WTC11 (cell line): ENCODE measurements around the gene AK9. TPM values are rescaled to one million over a fixed set of nuclear protein-coding genes. Genes with fewer than 3 reads are reported as not detected.

Source experiments
- ATAC-seq: fragments of 200-7000 bp; cut with Tn5 transposase; 2 replicates; pipeline ENCODE4 v1.10.0; 2021; ENCODE audit warnings: mild to moderate bottlenecking, moderate library complexity
- CTCF ChIA-PET: fragments of 300-600 bp; sonication (Branson Sonifier 250); formaldehyde crosslinking; loops from one replicate; lab custom pipeline; 2021; ENCODE audit warnings: antibody characterized with exemption; lab: Charles Lee
- POLR2A ChIA-PET: fragments of 350-600 bp; sonication (Branson Sonifier 250); formaldehyde crosslinking; loops from one replicate; lab custom pipeline; 2021; ENCODE audit warnings: antibody characterized with exemption; lab: Charles Lee
- DNase-seq: peaks from one replicate; pipeline ENCODE4 v3.0.0; 2021; ENCODE audit warnings: low spot score
- H3K27ac Mint-ChIP-seq: 2 replicates; pipeline ENCODE4 v1.8.0; 2021; ENCODE audit warnings: mixed read lengths
- H3K27me3 Mint-ChIP-seq: 2 replicates; pipeline ENCODE4 v1.8.0; 2021; ENCODE audit warnings: low read depth, mild to moderate bottlenecking, moderate library complexity, mixed read lengths
- H3K36me3 Mint-ChIP-seq: 2 replicates; pipeline ENCODE4 v1.8.0; 2021; ENCODE audit warnings: mixed read lengths
- H3K4me1 Mint-ChIP-seq: 2 replicates; pipeline ENCODE4 v1.8.0; 2022; ENCODE audit warnings: mixed read lengths
- H3K4me3 Mint-ChIP-seq: 2 replicates; pipeline ENCODE4 v1.8.0; 2021; ENCODE audit warnings: mild to moderate bottlenecking, moderate library complexity, mixed read lengths
- H3K9me3 Mint-ChIP-seq: 2 replicates; pipeline ENCODE4 v1.8.0; 2021; ENCODE audit warnings: mixed read lengths
- AFF4 ChIP-seq: sonication (generic); formaldehyde crosslinking; IDR thresholded peaks from 2 replicates; pipeline ENCODE4 v1.8.1; 2023; ENCODE audit warnings: mild to moderate bottlenecking, missing genetic modification reagents, borderline replicate concordance
- AR ChIP-seq: fragments of 250-450 bp; sonication (Bioruptor Pico); IDR thresholded peaks from 2 replicates; pipeline ENCODE4 v1.9.0; 2021; ENCODE audit warnings: mild to moderate bottlenecking
- ATF1 ChIP-seq: sonication (generic); formaldehyde crosslinking; IDR thresholded peaks from 2 replicates; pipeline ENCODE4 v1.8.1; 2023; ENCODE audit warnings: mild to moderate bottlenecking, moderate library complexity, missing genetic modification reagents
- CBFB ChIP-seq: sonication (generic); formaldehyde crosslinking; IDR thresholded peaks from 2 replicates; pipeline ENCODE4 v1.8.1; 2022; ENCODE audit warnings: mild to moderate bottlenecking, low read depth, missing genetic modification reagents
- FOXJ3 ChIP-seq: sonication (generic); formaldehyde crosslinking; IDR thresholded peaks from 2 replicates; pipeline ENCODE4 v1.9.0; 2021; ENCODE audit warnings: missing genetic modification reagents, mild to moderate bottlenecking, borderline replicate concordance
- GRHL2 ChIP-seq: fragments of 250-450 bp; sonication (Bioruptor Pico); IDR thresholded peaks from 2 replicates; pipeline ENCODE4 v1.8.0; 2022; ENCODE audit warnings: mild to moderate bottlenecking, moderate library complexity; ENCODE audit not compliant: insufficient replicate concordance, severe bottlenecking
- HMGXB4 ChIP-seq: sonication (generic); formaldehyde crosslinking; IDR thresholded peaks from 2 replicates; pipeline ENCODE4 v1.8.1; 2023; ENCODE audit warnings: mild to moderate bottlenecking, moderate library complexity, missing genetic modification reagents
- NR2C2 ChIP-seq: sonication (generic); formaldehyde crosslinking; IDR thresholded peaks from 2 replicates; pipeline ENCODE4 v1.8.0; 2022; ENCODE audit warnings: mild to moderate bottlenecking, missing genetic modification reagents
- OVOL2 ChIP-seq: fragments of 250-450 bp; sonication (Bioruptor Pico); IDR thresholded peaks from 2 replicates; pipeline ENCODE4 v1.9.0; 2021; ENCODE audit warnings: mild to moderate bottlenecking, borderline replicate concordance
- ZNF121 ChIP-seq: sonication (generic); formaldehyde crosslinking; IDR thresholded peaks from 2 replicates; pipeline ENCODE4 v1.8.0; 2023; ENCODE audit warnings: missing genetic modification reagents
- ZNF263 ChIP-seq: sonication (generic); formaldehyde crosslinking; IDR thresholded peaks from 2 replicates; pipeline ENCODE4 v1.8.1; 2022; ENCODE audit warnings: low read depth, mild to moderate bottlenecking, moderate library complexity, missing genetic modification reagents
- ZNF396 ChIP-seq: fragments of 250-450 bp; sonication (Bioruptor Pico); IDR thresholded peaks from 2 replicates; pipeline ENCODE4 v1.8.0; 2021; ENCODE audit warnings: mild to moderate bottlenecking, moderate library complexity, borderline replicate concordance
- ZNF423 ChIP-seq: fragments of 250-450 bp; sonication (Bioruptor Pico); IDR thresholded peaks from 2 replicates; pipeline ENCODE4 v2.1.2; 2022; ENCODE audit warnings: mild to moderate bottlenecking, moderate library complexity
- ZNF671 ChIP-seq: fragments of 250-450 bp; sonication (Bioruptor Pico); IDR thresholded peaks from 2 replicates; pipeline ENCODE4 v1.8.0; 2021; ENCODE audit warnings: mild to moderate bottlenecking
- total RNA-seq: library from RNA; stranded (reverse); gene quantifications from 3 replicates; pipeline ENCODE4 v1.2.3, GENCODE V29; 2021
- TF ChIP-seq, protein P1 (sequence below): sonication (generic); formaldehyde crosslinking; IDR thresholded peaks from 2 replicates; pipeline ENCODE4 v1.8.0; 2023; ENCODE audit warnings: missing genetic modification reagents
- TF ChIP-seq, protein P2 (sequence below): fragments of 250-450 bp; sonication (Bioruptor Pico); conservative IDR thresholded peaks from 2 replicates; pipeline ENCODE4 v1.9.0; 2021; ENCODE audit warnings: mild to moderate bottlenecking

The AK9 gene
- total RNA-seq, 1 experiment from 2014 or later = 3.7 TPM

DNA sequence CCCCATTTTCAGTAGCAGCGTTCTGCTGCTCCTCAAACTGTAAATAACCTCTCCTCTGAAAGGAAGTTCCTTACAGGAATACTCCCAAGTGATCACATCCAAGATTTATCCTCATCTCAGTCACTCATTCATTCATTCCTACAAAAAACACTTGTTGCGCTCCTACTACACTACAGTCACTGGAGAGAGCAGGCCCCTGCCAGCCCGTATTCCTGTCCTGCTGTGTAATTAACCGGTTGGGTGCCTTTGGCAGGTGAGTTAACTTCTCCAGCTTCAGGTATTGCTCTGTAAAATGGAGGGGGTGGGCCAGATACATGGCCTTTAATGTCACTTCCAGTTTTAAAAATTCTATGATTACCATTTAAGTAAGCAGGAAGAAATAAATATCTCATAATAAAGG, 192.9 kb downstream of the AK9 start:
- H3K4me3 Mint-ChIP-seq = no peak overlapping the region
- ChIA-PET POLR2A (no interaction called here), CTCF (no interaction called here)
- ATAC-seq (peak; percentile 65), DNase-seq (no peak)
- H3K9me3 Mint-ChIP-seq = no peaks in the 10 kb centered on the region
- peaks cover 47% of the 10 kb centered on the region for H3K4me1 Mint-ChIP-seq
- TF ChIP-seq ZNF423 (CRISPR knock-in tag) (peak; percentile 14; the same call in 1 of the 2 replicates), AR (CRISPR knock-in tag) (no peak)
- H3K27me3 Mint-ChIP-seq = no peaks in the 10 kb centered on the region
- H3K36me3 Mint-ChIP-seq = no peaks in the 10 kb centered on the region
- H3K27ac Mint-ChIP-seq = no peak overlapping the region

DNA sequence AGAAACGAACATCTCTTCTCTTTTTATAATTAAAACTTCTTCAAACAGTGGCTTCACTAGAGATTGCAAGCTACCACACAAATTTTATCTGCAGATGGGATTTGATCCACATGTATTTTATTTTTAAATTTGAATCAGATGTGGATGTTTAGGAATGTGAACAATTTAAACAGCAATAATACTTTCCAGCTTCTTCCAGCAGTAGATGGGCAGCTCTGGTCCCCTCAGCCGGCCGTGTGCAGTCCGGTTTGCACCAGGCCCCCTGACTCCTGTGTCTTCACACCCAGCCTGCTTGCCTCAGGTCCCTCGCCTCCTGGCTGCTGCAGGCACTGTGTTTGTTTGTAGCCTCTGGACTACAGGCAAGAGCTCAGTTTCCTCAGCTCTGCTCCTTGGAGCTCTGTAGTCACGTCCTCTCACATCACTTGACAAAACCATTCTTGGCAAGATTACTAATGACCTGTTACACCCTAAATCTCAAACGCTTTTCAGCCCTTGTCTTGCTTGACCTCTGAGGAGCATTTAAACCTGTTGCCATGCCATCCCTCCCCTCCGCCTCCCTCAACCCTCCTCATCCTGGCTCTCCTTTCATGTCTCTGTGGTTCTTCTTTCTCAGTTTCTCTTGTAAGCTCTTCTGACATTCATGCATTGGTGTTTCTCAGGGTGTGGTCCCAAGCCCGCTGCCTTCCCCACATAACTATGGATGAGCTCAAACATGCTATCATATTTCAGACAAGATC, 194.8 kb downstream of the AK9 start:
- no peak overlapping the region for H3K4me3 Mint-ChIP-seq
- H3K36me3 Mint-ChIP-seq = no peaks in the 10 kb centered on the region
- POLR2A ChIA-PET = no interaction called here

More for the DNA sequence above, 194.8 kb downstream of the AK9 start:
- DNase-seq (no peak), ATAC-seq (no peak)
- no peak for TF ChIP-seq ZNF671 (CRISPR knock-in tag)
- TF ChIP-seq ATF1 = no peak
- TF ChIP-seq ZNF396 (CRISPR knock-in tag) = no peak
- TF ChIP-seq, protein P1, sequence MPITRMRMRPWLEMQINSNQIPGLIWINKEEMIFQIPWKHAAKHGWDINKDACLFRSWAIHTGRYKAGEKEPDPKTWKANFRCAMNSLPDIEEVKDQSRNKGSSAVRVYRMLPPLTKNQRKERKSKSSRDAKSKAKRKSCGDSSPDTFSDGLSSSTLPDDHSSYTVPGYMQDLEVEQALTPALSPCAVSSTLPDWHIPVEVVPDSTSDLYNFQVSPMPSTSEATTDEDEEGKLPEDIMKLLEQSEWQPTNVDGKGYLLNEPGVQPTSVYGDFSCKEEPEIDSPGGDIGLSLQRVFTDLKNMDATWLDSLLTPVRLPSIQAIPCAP = no peak
- no peak for TF ChIP-seq ZNF121 (CRISPR knock-in tag)
- TF ChIP-seq NR2C2 (CRISPR knock-in tag) = no peak
- TF ChIP-seq GRHL2 = no peak
- TF ChIP-seq, protein P2, sequence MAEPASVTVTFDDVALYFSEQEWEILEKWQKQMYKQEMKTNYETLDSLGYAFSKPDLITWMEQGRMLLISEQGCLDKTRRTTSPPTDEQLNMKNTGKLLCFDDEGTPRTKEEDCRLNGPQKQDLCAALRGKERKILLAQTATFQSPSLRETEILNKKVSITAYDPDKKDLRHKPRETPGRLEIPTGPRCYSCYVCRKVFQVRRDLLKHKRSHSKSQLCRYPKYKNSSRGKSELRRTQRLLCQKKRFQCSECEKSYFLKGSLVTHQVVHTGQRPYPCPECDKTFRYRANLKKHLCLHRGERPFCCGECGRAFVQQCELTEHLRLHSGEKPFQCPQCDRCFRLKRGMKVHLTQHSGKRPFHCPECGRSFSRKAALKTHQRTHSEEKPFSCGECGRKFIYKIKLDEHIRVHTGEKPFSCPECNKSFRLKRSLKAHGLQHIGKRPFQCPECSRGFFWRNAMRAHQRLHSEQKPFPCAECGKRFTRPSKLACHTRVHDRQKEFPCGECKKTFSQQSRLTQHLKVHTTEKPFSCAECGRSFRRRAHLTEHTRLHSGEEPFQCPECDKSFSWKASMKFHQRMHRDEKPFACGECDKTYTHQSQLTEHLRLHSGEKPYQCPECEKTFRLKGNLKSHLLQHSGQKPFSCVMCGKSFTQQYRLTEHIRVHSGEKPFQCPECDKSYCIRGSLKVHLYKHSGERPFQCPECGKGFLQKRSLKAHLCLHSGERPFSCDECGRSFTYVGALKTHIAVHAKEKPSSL = no peak
- no peak for TF ChIP-seq CBFB
- TF ChIP-seq AFF4 = no peak
- no peak for TF ChIP-seq ZNF263 (CRISPR knock-in tag)
- no peak for TF ChIP-seq OVOL2 (CRISPR knock-in tag)
- no peak for TF ChIP-seq HMGXB4 (CRISPR knock-in tag)
- no peak for TF ChIP-seq FOXJ3 (CRISPR knock-in tag)
- H3K4me1 Mint-ChIP-seq = peaks cover 57% of the 10 kb centered on the region
- CTCF ChIA-PET = interaction anchor here (0.7 to 1.0 kb wide), 2 partner anchors 12 to 195 kb away, joined by 3 to 4 read pairs; partner anchors contain the start of genes AK9 and FIG4
- H3K27me3 Mint-ChIP-seq = no peaks in the 10 kb centered on the region
- H3K9me3 Mint-ChIP-seq = no peaks in the 10 kb centered on the region
- H3K27ac Mint-ChIP-seq = no peak overlapping the region
